Tibial nerve (tissue), 4 donors: ENCODE data around the gene RCL1. TPM values are rescaled to one million over a fixed set of nuclear protein-coding genes. Genes with fewer than 3 reads are reported as not detected.
A peak's percentile ranks its signal among the peaks of the same experiment; 100 is the strongest.

Experiments used
- DNase-seq, 2 donors: peaks; one replicate each; pipeline ENCODE4 v3.0.0-alpha.2; 2019; ENCODE audit warnings: low spot score in 2 of 2
- H3K27ac ChIP-seq, 4 donors: fragments of 200-600 bp; sonication (generic) in 3 of 4; one replicate each; pipeline ENCODE4 v1.5.1; 2017 to 2019; ENCODE audit warnings: mild to moderate bottlenecking in 1 of 4
- H3K27me3 ChIP-seq, 2 donors: fragments of 200-600 bp; sonication (generic) in 1 of 2; one replicate each; pipeline versions ENCODE4 v1.5.1 to v1.6.0; 2017 to 2019
- H3K36me3 ChIP-seq, 3 donors: fragments of 200-600 bp; sonication (generic); one replicate each; pipeline ENCODE4 v1.5.1; 2018 to 2019
- H3K4me1 ChIP-seq, 4 donors: fragments of 200-600 bp; sonication (generic) in 3 of 4; one replicate each; pipeline ENCODE4 v1.5.1; 2017 to 2019
- H3K4me3 ChIP-seq, 4 donors: fragments of 200-600 bp; sonication (generic) in 3 of 4; one replicate each; pipeline ENCODE4 v1.5.1; 2017 to 2019; ENCODE audit warnings: mild to moderate bottlenecking in 1 of 4, moderate library complexity in 1 of 4
- H3K9me3 ChIP-seq, 4 donors: fragments of 200-600 bp; sonication (generic) in 3 of 4; one replicate each; pipeline ENCODE4 v1.5.1; 2017 to 2019
- CTCF ChIP-seq, 5 experiments: fragments of 200-600 bp in 3 of 5; fragments of 450-650 bp in 2 of 5; sonication (generic) in 3 of 5; IDR thresholded peaks; one replicate each; pipeline ENCODE4 v1.5.1; 2016 to 2019; ENCODE audit warnings: antibody characterized with exemption in 5 of 5, mild to moderate bottlenecking in 3 of 5, moderate library complexity in 2 of 5
- EP300 ChIP-seq, 2 donors: sonication (generic); formaldehyde crosslinking; IDR thresholded peaks; one replicate each; pipeline ENCODE4 v1.6.1; 2017; ENCODE audit warnings: antibody characterized with exemption in 2 of 2, mild to moderate bottlenecking in 1 of 2
- POLR2A ChIP-seq, 2 donors: fragments of 450-650 bp; IDR thresholded peaks; one replicate each; pipeline ENCODE4 v1.6.1; 2017; ENCODE audit warnings: antibody characterized with exemption in 2 of 2, mild to moderate bottlenecking in 2 of 2, moderate library complexity in 2 of 2
- WGBS, 2 donors: methylation state at CpG; one replicate each; pipeline ENCODE4 v1.1.5; 2018; 5-methylcytosine and 5-hydroxymethylcytosine counted together
- total RNA-seq, 4 donors: library from RNA; depleted of rRNA; stranded (reverse); fragments of >200 nt; gene quantifications; one replicate each; pipeline ENCODE4 v1.1.0, GENCODE V29; 2016

The RCL1 gene
- total RNA-seq, 4 donors from 2014 or later: 54.8 to 85.3 (median 64.0) TPM

- peak; percentile 75 to 90 for DNase-seq
- Histone ChIP-seq H3K36me3 (no peaks in the 10 kb centered on the region), H3K4me1 (peaks cover 0 to 18% (median 6%) of the 10 kb centered on the region in 4 donors), H3K9me3 (no peaks in the 10 kb centered on the region), H3K27me3 (no peaks in the 10 kb centered on the region), H3K4me3 (peak overlapping the region in 2 of 4 donors; percentile 16 to 19), H3K27ac (no peak overlapping the region)
- WGBS, 2 donors: 19 to 21% methylated on average over 22 of the region's 22 CpGs
- TF ChIP-seq CTCF (IDR thresholded peaks at IDR 0.05): peak; percentile 74 to 87 (median 81)
- no peak for TF ChIP-seq POLR2A (IDR thresholded peaks at IDR 0.05)
- no peak for TF ChIP-seq EP300 (IDR thresholded peaks at IDR 0.05)
These were observed 30.4 kb upstream of the RCL1 start for GRCh38 chr9:4762108-4762885.

GRCh38 chr9:4762886-4763541, 29.7 kb upstream of the RCL1 start:
- 30 to 35% methylated on average over 14 of the region's 14 CpGs for WGBS, 2 donors
- peak overlapping the region in 3 of 4 donors; percentile 0 to 19 (median 16) for H3K4me3 ChIP-seq
- peaks cover 0 to 18% (median 6%) of the 10 kb centered on the region in 4 donors for H3K4me1 ChIP-seq
- peak in 1 of 2 donors; percentile 34 for DNase-seq
- H3K9me3 ChIP-seq: no peaks in the 10 kb centered on the region
- no peaks in the 10 kb centered on the region for H3K27me3 ChIP-seq
- peak overlapping the region in 2 of 4 donors; percentile 11 to 40 for H3K27ac ChIP-seq
- H3K36me3 ChIP-seq: no peaks in the 10 kb centered on the region
- TF ChIP-seq EP300 (IDR thresholded peaks at IDR 0.05) (peak in 1 of 2 donors; percentile 31), CTCF (IDR thresholded peaks at IDR 0.05) (no peak)

- no peak for DNase-seq
- WGBS, 2 donors: 63 to 76% methylated on average over 3 of the region's 3 CpGs
- H3K27ac ChIP-seq: no peak overlapping the region
- no peaks in the 10 kb centered on the region for H3K9me3 ChIP-seq
- H3K36me3 ChIP-seq: no peaks in the 10 kb centered on the region
- TF ChIP-seq POLR2A (IDR thresholded peaks at IDR 0.05): no peak
- no peak for TF ChIP-seq CTCF (IDR thresholded peaks at IDR 0.05)
- TF ChIP-seq EP300 (IDR thresholded peaks at IDR 0.05): no peak
- no peak overlapping the region for H3K4me3 ChIP-seq
- H3K27me3 ChIP-seq: no peaks in the 10 kb centered on the region
- peaks cover 0 to 18% (median 6%) of the 10 kb centered on the region in 4 donors for H3K4me1 ChIP-seq
These were observed 28.7 kb upstream of the RCL1 start for GRCh38 chr9:4764033-4764432.

GRCh38 chr9:4768681-4769080, 24.1 kb upstream of the RCL1 start:
- no peak overlapping the region for H3K4me3 ChIP-seq
- H3K27me3 ChIP-seq: no peaks in the 10 kb centered on the region
- no peak for DNase-seq
- H3K9me3 ChIP-seq: no peaks in the 10 kb centered on the region
- TF ChIP-seq EP300 (IDR thresholded peaks at IDR 0.05) (no peak), CTCF (IDR thresholded peaks at IDR 0.05) (no peak), POLR2A (IDR thresholded peaks at IDR 0.05) (no peak)
- H3K36me3 ChIP-seq: no peaks in the 10 kb centered on the region
- no peak overlapping the region for H3K27ac ChIP-seq
- no peaks in the 10 kb centered on the region for H3K4me1 ChIP-seq
